ENCODE measurements around the gene OR2S2. TPM values are rescaled to one million over a fixed set of nuclear protein-coding genes. Genes with fewer than 3 reads are reported as not detected.

Gene OR2S2
- total RNA-seq, 1 donor from 2014 or later: not detected

- Histone ChIP-seq H3K36me3 (ENCODE audit: control insufficient read depth, insufficient read depth, low read length) (no peaks in the 10 kb centered on the region), H3K27me3 (ENCODE audit: control insufficient read depth, insufficient read depth, low read length) (no peaks in the 10 kb centered on the region), H3K4me3 (ENCODE audit: low read depth, low read length) (no peak overlapping the region)
- no peak for TF ChIP-seq CTCF (IDR thresholded peaks at IDR 0.05; ENCODE audit: insufficient read depth, low read length, poor library complexity, severe bottlenecking)
- DNase-seq (ENCODE audit: low read depth): no peak
These were observed 17.2 kb downstream of the OR2S2 start for GRCh38 chr9:35940458-35941407.

- TF ChIP-seq CTCF (IDR thresholded peaks at IDR 0.05; ENCODE audit: insufficient read depth, low read length, poor library complexity, severe bottlenecking): no peak
- H3K27me3 ChIP-seq (ENCODE audit: control insufficient read depth, insufficient read depth, low read length): no peaks in the 10 kb centered on the region
- no peak overlapping the region for H3K4me3 ChIP-seq (ENCODE audit: low read depth, low read length)
- no peak for DNase-seq (ENCODE audit: low read depth)
- H3K36me3 ChIP-seq (ENCODE audit: control insufficient read depth, insufficient read depth, low read length): no peaks in the 10 kb centered on the region
These were observed 18.2 kb downstream of the OR2S2 start for GRCh38 chr9:35939679-35940250.

DNA sequence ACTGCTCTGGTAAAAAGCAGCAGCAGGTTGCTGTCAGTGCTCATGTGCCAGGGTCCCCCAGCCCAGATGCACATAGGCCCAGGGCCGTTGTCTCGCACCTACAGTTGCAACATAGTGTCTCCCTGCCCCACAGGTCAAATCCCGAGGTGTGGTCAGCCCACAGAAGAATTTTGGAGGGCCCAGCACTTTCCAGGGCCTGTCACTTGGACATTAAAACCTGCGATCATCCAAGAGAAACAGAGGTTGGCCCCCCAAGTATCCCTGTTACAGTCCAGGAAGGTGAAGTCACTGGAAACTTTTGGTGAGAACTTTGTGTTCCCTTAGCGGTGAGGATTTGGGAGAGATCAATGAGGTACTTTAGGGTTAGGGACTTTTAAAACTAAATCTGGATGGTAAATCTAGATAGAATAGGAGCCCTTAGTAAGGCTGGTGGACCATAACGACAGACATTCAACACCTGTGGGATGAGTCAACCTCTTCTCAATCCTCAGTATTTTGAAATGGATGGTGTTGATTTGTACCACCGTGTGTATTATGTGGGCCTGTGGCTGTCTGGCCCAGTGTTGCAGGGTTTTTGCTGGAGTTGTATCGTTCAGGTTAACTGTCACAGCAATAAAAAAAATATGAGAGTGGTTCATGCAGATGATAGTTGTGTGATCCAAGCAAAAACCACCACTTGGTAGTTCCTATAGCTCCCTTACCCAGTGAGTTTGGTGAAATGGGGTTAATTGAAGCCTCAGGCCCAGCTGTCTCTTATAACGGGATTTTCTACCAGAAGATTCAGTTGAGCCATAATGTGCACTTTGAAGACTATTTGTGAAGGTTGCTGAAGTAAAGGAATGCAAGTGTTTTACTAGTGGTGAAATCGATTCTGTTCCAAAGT, 19.2 kb downstream of the OR2S2 start:
- Histone ChIP-seq H3K27me3 (ENCODE audit: control insufficient read depth, insufficient read depth, low read length) (no peaks in the 10 kb centered on the region), H3K4me3 (ENCODE audit: low read depth, low read length) (no peak overlapping the region), H3K36me3 (ENCODE audit: control insufficient read depth, insufficient read depth, low read length) (no peaks in the 10 kb centered on the region)
- no peak for TF ChIP-seq CTCF (IDR thresholded peaks at IDR 0.05; ENCODE audit: insufficient read depth, low read length, poor library complexity, severe bottlenecking)
- DNase-seq (ENCODE audit: low read depth): no peak

GRCh38 chr9:35937227-35937626, 20.7 kb downstream of the OR2S2 start:
- Histone ChIP-seq H3K36me3 (ENCODE audit: control insufficient read depth, insufficient read depth, low read length) (no peaks in the 10 kb centered on the region), H3K4me3 (ENCODE audit: low read depth, low read length) (no peak overlapping the region), H3K27me3 (ENCODE audit: control insufficient read depth, insufficient read depth, low read length) (no peaks in the 10 kb centered on the region)
- TF ChIP-seq CTCF (IDR thresholded peaks at IDR 0.05; ENCODE audit: insufficient read depth, low read length, poor library complexity, severe bottlenecking): no peak
- DNase-seq (ENCODE audit: low read depth): no peak

DNA sequence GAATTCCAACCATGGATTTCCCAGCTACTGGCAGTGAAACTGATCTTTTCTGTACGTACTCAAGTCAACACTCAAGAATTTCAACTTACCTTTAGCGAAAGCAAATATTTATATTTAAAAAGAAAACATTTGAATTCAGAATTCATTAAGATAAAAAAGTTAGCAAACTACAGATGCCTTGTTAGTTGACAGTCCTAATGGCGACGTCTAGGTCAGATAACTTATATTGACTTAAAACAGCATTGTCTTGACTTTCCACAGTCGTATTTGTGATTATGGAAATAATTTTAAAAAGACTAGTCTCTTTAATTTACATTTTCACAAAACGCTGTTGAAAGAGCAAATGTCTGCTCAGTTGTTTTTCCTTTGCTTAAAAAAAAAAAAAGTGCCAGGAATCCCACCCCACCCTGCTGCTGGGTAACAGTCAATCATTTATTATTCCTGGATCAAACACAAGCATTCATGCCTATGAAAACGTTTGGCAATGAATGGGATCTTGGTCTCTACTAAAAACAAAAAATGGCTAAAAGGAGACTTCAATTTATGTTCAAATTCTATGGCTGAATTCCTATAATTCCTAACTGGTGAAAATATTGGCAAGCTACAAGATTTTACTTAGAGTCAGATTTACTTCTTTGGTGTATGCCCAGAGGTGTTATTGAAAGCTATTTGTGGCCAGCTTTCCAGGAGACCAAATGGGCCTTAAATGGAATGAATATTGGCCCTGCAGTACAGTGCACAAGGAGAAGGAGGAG, 22.0 kb downstream of the OR2S2 start:
- H3K27me3 ChIP-seq (ENCODE audit: control insufficient read depth, insufficient read depth, low read length): no peaks in the 10 kb centered on the region
- H3K36me3 ChIP-seq (ENCODE audit: control insufficient read depth, insufficient read depth, low read length): no peaks in the 10 kb centered on the region
- no peak for TF ChIP-seq CTCF (IDR thresholded peaks at IDR 0.05; ENCODE audit: insufficient read depth, low read length, poor library complexity, severe bottlenecking)
- DNase-seq (ENCODE audit: low read depth): no peak
- no peak overlapping the region for H3K4me3 ChIP-seq (ENCODE audit: low read depth, low read length)

Data from kidney epithelial cell (primary cell).